ENCODE measurements around the gene TMC1. TPM values are rescaled to one million over a fixed set of nuclear protein-coding genes. Genes with fewer than 3 reads are reported as not detected.
A peak's percentile ranks its signal among the peaks of the same experiment; 100 is the strongest.

The TMC1 gene
- total RNA-seq, 2 donors from 2014 or later, result not detected

DNA sequence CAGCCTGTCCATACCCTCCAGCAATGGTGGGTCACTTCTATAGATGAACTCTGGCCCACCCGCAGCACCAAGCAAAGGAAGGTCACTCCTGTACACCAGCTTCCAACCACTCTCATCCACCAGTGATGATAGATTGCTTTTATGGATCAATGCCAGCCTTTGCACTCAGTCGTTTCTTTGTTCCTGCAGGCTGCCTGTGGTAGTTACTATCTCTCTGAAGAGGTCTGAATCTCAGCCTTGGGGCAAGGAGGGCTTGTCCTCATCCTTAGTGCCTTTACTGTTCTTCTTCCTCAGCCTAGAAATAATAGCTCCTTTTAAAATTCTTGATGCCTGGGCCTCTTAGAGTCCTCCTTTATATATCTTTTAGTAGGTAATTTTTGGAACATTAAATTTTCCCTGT is 100.8 kb downstream of the TMC1 start:
- ATAC-seq (no peak), DNase-seq (ENCODE audit: low spot score in 2 of 2) (no peak)
- Mint-ChIP-seq H3K27ac (no peak overlapping the region), H3K36me3 (no peaks in the 10 kb centered on the region), H3K9me3 (no peaks in the 10 kb centered on the region)

DNA sequence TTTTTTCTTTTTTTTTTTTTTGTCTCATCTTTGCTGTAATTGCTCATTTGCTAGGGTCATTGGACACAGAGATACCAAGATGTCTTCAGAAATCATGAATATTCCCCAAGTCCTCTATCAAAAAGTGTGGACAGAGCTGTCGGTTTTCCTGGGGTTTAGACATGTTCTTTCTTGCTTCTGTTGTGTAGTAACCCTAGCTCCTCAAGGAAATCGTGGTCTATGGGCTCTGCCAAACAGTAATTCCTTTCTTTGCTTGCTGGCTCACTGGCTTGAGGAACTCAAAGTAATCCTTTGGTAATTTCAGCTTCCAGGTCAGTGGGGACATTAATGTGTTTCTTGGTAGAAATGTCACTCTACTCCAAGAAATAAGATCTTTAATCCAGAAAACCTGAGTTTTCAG is 101.7 kb downstream of the TMC1 start:
- Mint-ChIP-seq H3K27ac (no peak overlapping the region), H3K9me3 (no peaks in the 10 kb centered on the region), H3K36me3 (no peaks in the 10 kb centered on the region)
- DNase-seq (ENCODE audit: low spot score in 2 of 2), result no peak
- no peak for ATAC-seq

DNA sequence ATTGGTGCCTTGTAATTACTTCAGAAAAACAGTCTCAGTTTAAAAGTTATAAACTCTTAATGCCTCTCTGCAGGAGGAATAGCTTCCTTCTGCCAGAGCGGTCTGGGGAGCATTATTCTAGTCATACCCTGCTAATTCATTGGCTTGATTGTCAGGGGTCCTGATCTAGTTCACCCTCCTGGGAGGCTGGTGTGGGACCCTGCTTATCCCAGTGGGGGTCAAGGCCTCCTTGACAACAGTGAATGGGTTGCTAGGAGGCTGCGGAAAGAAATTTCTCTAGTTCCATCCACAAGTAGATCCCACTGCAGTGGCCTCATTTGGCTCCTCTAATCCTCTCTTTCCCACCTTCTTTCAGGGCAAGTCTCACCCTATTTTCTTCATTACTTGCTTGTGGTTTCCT is 105.7 kb downstream of the TMC1 start:
- DNase-seq (ENCODE audit: low spot score in 2 of 2) (no peak), ATAC-seq (no peak)
- peaks cover 0 to 4% of the 10 kb centered on the region in 2 donors for H3K9me3 Mint-ChIP-seq
- no peaks in the 10 kb centered on the region for H3K36me3 Mint-ChIP-seq
- no peak overlapping the region for H3K27ac Mint-ChIP-seq

DNA sequence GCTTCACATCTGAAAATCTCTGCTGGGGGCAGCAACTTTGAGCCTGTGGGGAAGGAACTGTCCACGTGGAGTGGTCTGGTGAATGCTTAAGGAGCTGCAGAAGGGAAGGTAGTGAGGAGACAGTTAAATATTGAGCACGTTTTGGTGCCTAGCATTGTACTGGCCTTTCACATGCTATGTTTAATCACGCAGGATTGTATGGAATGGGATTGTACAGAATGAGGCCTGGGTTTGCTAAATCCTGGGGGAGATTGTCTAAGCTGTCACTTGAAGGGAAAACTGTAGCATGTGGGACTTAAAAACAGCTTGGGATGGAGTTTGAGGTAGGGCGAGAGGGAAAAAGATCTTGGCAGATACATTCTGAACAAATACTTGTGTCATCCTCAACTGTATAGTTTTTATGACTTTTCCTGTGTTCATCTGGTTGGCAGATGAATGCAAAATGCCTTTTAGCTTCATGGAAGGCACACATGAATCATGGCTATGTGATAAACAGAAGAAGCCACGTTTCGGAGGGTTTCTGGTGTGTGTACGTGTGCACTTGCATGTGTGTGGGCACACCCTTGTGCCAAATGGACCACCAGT is 106.6 kb downstream of the TMC1 start:
- ATAC-seq (no peak), DNase-seq (ENCODE audit: low spot score in 2 of 2) (no peak)
- H3K36me3 Mint-ChIP-seq, result no peaks in the 10 kb centered on the region

DNA sequence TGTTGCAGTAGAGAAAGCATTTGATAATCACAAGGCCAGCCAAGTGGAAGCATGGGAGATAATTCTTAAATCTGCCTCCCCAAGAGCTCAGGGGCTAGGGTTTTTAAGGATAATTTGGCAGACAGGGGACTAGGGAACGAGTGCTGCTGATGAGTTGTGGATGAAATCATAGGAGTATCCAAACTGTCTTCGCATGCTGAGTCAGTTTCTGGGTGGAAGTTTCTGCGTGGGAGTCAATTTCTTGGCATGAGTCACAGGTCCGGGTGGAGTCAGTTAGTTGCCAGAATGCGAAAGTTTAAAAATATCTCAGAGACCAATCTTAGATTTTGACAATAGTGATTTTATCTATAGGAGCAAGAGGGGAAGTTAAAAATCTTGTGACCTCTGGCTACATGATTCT is 112.6 kb downstream of the TMC1 start:
- ATAC-seq (peak; percentile 36 to 64), DNase-seq (ENCODE audit: low spot score in 2 of 2) (peak in 1 of 2 donors; percentile 9)
- Mint-ChIP-seq H3K27ac (no peak overlapping the region), H3K9me3 (peaks cover 5 to 12% of the 10 kb centered on the region in 2 donors), H3K36me3 (peaks cover 6 to 7% of the 10 kb centered on the region in 2 donors)

More for the DNA sequence above, 106.6 kb downstream of the TMC1 start:
- H3K27ac Mint-ChIP-seq, result no peak overlapping the region
- peaks cover 0 to 5% of the 10 kb centered on the region in 2 donors for H3K9me3 Mint-ChIP-seq

DNA sequence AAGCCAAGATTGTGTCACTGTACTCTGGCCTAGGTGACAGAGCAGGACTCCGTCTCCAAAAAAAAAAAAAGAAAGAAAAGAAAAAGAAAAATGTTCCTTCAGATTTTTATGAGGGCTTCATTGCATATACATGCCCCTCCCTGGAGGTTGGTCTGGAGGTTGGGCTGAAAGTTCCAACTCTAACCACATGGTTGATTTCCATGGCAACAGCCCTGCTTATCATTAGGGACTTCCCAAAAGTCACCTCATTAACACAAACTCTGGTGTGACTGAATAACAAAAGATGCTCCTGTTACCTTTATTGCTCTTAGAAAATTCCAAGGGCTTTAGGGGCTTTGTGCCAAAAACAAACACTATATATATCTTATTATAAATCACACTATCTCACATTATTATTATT is 113.8 kb downstream of the TMC1 start:
- H3K36me3 Mint-ChIP-seq, result peaks cover 6 to 7% of the 10 kb centered on the region in 2 donors
- ATAC-seq (peak in 1 of 2 donors; percentile 70), DNase-seq (ENCODE audit: low spot score in 2 of 2) (no peak)
- no peak overlapping the region for H3K27ac Mint-ChIP-seq
- H3K9me3 Mint-ChIP-seq, result peaks cover 5 to 12% of the 10 kb centered on the region in 2 donors

DNA sequence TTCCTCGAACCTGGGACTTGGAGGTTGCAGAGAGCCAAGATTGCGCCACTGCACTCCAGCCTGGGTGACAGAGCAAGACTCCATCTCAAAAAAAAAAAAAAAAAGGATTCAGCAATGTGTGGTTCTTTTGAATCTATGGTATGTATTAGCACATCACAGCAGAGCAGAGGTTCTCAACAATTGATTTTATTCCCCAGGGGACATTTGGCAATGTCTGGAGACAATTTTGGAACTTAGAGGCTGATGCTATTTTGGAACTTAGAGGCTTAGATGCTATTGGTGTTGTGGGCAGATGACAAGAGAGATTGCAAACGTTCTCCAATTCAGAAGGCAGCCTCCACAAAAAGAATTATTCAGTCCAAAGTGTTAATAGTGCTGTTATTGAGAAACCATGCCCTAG is 115.2 kb downstream of the TMC1 start:
- DNase-seq (ENCODE audit: low spot score in 2 of 2) (no peak), ATAC-seq (no peak)
- peaks cover 6 to 7% of the 10 kb centered on the region in 2 donors for H3K36me3 Mint-ChIP-seq
- H3K9me3 Mint-ChIP-seq, result peaks cover 5 to 12% of the 10 kb centered on the region in 2 donors
- H3K27ac Mint-ChIP-seq, result no peak overlapping the region

- DNase-seq (ENCODE audit: low spot score in 2 of 2), result no peak
- Mint-ChIP-seq H3K36me3 (no peaks in the 10 kb centered on the region), H3K27ac (no peak overlapping the region), H3K9me3 (no peaks in the 10 kb centered on the region)
- no peak for ATAC-seq
These were observed 122.2 kb downstream of the TMC1 start for GRCh38 chr9:72643651-72644050.

DNA sequence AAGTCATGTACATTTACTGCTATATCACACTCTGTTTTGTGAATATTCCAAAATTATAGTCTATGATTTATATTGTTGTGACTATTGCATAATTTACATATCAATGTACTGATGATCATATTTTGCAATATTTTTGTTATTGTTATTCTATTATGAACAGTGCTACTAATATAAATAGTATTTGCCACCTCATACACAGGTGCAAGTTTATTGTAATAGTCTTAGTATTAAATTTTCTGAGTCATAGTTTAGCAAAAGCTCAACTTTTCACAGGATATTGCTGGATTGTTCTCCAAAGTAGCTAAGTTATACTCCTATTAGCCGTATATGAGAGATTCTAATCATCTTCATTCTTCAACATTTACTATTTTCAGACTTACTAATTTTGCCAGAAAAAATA is 124.7 kb downstream of the TMC1 start:
- ATAC-seq (no peak), DNase-seq (ENCODE audit: low spot score in 2 of 2) (no peak)
- Mint-ChIP-seq H3K9me3 (no peaks in the 10 kb centered on the region), H3K27ac (no peak overlapping the region), H3K36me3 (no peaks in the 10 kb centered on the region)

DNA sequence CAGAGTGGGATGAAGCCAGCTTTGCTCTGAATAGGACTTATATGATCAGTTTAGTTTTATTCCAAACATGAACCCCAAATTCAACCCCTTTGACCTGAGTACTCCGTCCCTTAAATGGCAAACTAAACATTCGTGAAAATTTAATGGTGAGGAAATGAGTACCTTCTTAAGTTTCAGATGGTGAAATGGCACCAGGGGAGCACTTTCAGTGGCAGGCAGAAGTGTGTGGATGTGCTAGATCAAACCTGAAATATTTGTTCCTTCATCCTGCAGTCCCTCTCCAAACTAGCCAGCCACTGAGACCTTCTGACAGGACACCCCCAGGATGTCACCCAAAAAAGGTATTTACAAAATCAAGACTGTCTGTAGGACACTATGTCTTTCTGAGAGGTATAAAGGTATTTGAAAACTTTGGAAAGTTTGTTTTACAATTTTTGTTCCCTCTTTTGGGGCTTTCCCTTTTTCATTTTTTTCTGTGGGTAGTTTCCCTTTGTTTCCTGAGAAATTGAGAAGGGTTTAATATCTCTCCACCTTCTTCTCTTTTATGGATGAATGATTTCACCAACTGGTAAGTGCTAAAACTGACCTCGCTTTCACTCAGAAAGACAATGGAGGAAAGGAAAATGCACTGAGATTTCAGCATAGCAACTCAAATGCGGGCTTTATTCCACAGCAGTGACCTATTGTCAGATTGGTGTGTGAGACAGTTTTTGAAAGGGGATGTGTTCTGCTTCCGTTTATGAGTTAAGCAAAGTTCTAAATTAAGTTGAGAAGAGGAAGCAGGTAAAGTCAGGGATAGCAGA is 127.1 kb downstream of the TMC1 start:
- Mint-ChIP-seq H3K9me3 (no peaks in the 10 kb centered on the region), H3K27ac (no peak overlapping the region), H3K36me3 (no peaks in the 10 kb centered on the region)
- no peak for ATAC-seq
- no peak for DNase-seq (ENCODE audit: low spot score in 2 of 2)

DNA sequence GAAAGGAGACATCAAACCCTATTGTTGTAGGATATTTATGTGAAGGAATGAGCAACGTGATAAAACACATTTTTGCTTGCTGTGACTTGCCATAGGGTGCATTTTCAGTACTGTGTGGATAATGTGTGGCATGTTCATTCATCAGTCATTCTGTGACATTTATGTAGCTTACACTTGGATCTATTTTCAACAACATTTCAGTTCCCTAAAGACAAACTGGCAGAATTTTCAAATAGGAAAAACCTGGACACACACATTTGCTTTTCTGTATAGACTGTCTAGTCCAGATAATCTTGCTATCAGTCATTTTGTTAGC is 127.7 kb downstream of the TMC1 start:
- Mint-ChIP-seq H3K9me3 (no peaks in the 10 kb centered on the region), H3K36me3 (no peaks in the 10 kb centered on the region), H3K27ac (no peak overlapping the region)
- DNase-seq (ENCODE audit: low spot score in 2 of 2) (no peak), ATAC-seq (no peak)

GRCh38 chr9:72650206-72650605 is 128.8 kb downstream of the TMC1 start:
- Mint-ChIP-seq H3K27ac (no peak overlapping the region), H3K36me3 (no peaks in the 10 kb centered on the region), H3K9me3 (no peaks in the 10 kb centered on the region)
- no peak for ATAC-seq
- DNase-seq (ENCODE audit: low spot score in 2 of 2), result no peak

DNA sequence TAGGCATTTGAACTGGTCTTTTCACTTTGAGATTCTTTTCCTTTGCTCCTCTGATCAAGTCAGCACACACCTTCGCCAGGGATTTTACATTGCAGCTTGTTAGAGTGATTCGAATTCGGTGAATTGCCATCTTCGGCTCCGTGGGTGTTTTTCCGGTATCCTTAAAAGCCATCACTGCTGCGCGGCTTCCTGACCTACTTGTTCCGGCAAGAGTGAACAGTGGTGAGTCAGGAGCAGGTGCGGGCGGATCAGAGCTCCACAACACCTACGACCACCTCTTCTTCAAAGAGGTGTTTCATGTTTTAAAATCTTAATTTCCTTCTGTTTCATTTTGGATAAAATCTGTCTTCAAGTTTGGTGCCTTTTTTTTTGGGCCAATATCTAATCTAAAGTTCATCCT is 134.6 kb downstream of the TMC1 start:
- Mint-ChIP-seq H3K27ac (no peak overlapping the region), H3K9me3 (no peaks in the 10 kb centered on the region), H3K36me3 (no peaks in the 10 kb centered on the region)
- no peak for DNase-seq (ENCODE audit: low spot score in 2 of 2)
- no peak for ATAC-seq

DNA sequence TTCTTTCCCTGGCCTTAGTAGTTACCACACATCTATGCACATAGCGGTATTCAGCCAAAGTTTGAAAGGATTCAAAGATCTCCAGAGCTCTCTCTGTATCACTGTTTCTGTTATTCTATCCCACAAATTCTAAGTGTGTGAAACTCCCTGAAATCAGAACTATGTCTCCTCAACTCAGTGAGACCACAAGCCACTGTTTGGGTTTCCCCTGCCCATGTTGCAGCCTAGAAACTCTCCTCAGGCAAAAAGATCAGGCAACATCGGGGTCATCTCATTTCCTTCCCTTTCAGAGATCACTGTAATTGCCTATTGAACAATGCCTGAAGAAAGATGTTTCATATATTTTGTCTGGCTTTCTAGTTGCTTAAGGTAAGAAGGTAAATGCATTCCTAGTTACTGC is 135.6 kb downstream of the TMC1 start:
- no peaks in the 10 kb centered on the region for H3K36me3 Mint-ChIP-seq
- no peak for DNase-seq (ENCODE audit: low spot score in 2 of 2)
- ATAC-seq, result no peak
- no peaks in the 10 kb centered on the region for H3K9me3 Mint-ChIP-seq
- no peak overlapping the region for H3K27ac Mint-ChIP-seq

- no peak for DNase-seq (ENCODE audit: low spot score in 2 of 2)
- Mint-ChIP-seq H3K9me3 (no peaks in the 10 kb centered on the region), H3K27ac (no peak overlapping the region), H3K36me3 (no peaks in the 10 kb centered on the region)
- no peak for ATAC-seq
These were observed 137.3 kb downstream of the TMC1 start for GRCh38 chr9:72658703-72659102.

DNA sequence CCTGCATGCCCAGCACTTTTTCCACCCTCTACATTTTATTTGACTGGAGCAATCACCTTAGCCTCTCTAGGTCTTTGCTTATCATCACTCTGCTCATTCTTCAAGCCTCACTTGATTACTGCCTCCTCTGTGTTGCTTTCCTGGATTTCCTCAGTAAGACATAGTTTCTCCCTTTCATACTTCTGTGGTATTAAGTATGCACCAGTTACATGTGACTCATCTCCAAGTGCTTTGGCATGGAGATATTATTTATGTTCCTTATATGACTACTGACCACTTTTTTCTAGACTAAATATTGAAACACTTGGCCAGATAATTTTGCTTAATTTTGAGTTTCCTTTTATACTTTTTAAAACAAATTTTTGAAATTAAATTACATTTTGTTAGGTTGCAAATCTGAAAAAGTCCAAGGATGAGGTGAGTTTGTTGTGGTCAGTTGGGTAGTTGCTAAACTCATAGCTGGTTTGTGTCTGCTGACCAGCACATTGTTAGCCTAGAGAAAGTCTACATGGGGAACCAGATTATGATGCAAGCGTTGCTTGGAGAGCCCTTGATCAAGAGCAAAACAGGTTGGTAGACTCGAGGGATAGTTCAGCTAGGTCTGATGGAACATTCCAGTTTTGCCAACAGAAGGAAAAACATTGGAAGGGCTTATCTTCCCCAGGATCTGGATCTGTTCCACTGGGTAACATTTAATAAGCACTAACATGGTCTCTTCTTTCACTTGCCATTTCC is 140.2 kb downstream of the TMC1 start:
- no peaks in the 10 kb centered on the region for H3K36me3 Mint-ChIP-seq
- peaks cover 0 to 4% of the 10 kb centered on the region in 2 donors for H3K9me3 Mint-ChIP-seq
- no peak overlapping the region for H3K27ac Mint-ChIP-seq
- DNase-seq (ENCODE audit: low spot score in 2 of 2) (no peak), ATAC-seq (no peak)

DNA sequence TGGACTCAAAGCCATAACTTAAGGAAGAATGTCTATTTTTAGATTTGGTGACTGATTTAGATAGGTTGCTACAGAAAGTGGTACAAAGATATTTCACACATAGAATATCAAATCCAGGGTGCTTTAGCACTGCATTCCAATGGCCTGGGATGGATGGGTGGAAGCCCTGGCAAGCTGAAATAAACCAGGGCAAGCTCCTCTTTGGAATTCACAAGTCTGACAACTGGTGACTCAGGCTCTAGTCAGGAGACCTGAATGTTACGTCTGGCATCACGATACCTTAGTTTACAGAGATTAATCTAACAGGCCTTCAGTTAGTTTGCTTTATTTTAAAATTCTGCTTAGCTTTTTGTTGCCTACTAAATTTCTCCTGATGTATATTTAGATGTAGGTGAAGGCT is 144.0 kb downstream of the TMC1 start:
- DNase-seq (ENCODE audit: low spot score in 2 of 2) (no peak), ATAC-seq (no peak)
- H3K36me3 Mint-ChIP-seq, result no peaks in the 10 kb centered on the region
- H3K9me3 Mint-ChIP-seq, result peaks cover 0 to 4% of the 10 kb centered on the region in 2 donors
- no peak overlapping the region for H3K27ac Mint-ChIP-seq

- ATAC-seq (no peak), DNase-seq (ENCODE audit: low spot score in 2 of 2) (no peak)
- peaks cover 0 to 4% of the 10 kb centered on the region in 2 donors for H3K9me3 Mint-ChIP-seq
- H3K27ac Mint-ChIP-seq, result no peak overlapping the region
- no peaks in the 10 kb centered on the region for H3K36me3 Mint-ChIP-seq
These were observed 145.8 kb downstream of the TMC1 start for GRCh38 chr9:72667181-72667580.
